AG04449 (cell line): ENCODE results near the gene UBL4A.

Source experiments
- CTCF ChIA-PET: fragments of 350-600 bp; formaldehyde crosslinking; extraction: SDS; loops from one replicate; lab custom pipeline; 2021; ENCODE audit warnings: antibody characterized with exemption; lab: Yijun Ruan, JAX
- POLR2A ChIA-PET: fragments of 400-600, 350-600 bp; formaldehyde crosslinking; extraction: SDS; loops from one replicate; lab custom pipeline; 2020; ENCODE audit warnings: antibody characterized with exemption, inconsistent platforms; lab: Yijun Ruan, JAX
- DNase-seq: peaks from one replicate; pipeline ENCODE4 v3.0.0-alpha.2; 2010; ENCODE audit warnings: low read depth, low spot score
- H3K4me3 ChIP-seq: 2 replicates; pipeline ENCODE4 v1.5.1; 2011; ENCODE audit warnings: low read depth, mild to moderate bottlenecking, control low read depth, low read length
- TF ChIP-seq, protein P1 (sequence below): IDR thresholded peaks from one replicate; pipeline ENCODE4 v1.5.1; 2011; ENCODE audit warnings: mild to moderate bottlenecking, moderate library complexity, low read length, control low read depth, inconsistent platforms; ENCODE audit not compliant: insufficient read depth; ENCODE audit errors: missing control alignments

Gene UBL4A

GRCh38 chrX:154486396-154487207 is at the start of gene UBL4A:
Gene UBL4A (minus strand): TSS chrX:154486615. CDS start chrX:154486584, 31 bp downstream.
- TF ChIP-seq, protein P1, sequence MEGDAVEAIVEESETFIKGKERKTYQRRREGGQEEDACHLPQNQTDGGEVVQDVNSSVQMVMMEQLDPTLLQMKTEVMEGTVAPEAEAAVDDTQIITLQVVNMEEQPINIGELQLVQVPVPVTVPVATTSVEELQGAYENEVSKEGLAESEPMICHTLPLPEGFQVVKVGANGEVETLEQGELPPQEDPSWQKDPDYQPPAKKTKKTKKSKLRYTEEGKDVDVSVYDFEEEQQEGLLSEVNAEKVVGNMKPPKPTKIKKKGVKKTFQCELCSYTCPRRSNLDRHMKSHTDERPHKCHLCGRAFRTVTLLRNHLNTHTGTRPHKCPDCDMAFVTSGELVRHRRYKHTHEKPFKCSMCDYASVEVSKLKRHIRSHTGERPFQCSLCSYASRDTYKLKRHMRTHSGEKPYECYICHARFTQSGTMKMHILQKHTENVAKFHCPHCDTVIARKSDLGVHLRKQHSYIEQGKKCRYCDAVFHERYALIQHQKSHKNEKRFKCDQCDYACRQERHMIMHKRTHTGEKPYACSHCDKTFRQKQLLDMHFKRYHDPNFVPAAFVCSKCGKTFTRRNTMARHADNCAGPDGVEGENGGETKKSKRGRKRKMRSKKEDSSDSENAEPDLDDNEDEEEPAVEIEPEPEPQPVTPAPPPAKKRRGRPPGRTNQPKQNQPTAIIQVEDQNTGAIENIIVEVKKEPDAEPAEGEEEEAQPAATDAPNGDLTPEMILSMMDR: no peak
- POLR2A ChIA-PET: interaction anchor here (0.9 to 1.1 kb wide), 3 partner anchors 8 to 26 kb away, joined by 3 read pairs; partner anchors contain the start of gene LAGE3
- peak within 1 kb of the TSS; percentile 63 for H3K4me3 ChIP-seq
- CTCF ChIA-PET: interaction anchor here (1.0 to 2.5 kb wide), 4 partner anchors 10 to 49 kb away, joined by 3 to 9 read pairs (median 4); no protein-coding TSS in a partner anchor
- no peak for DNase-seq

- CTCF ChIA-PET: interaction anchor here (0.7 to 2.6 kb wide), 8 partner anchors 9 to 137 kb away, joined by 3 to 15 read pairs (median 4); partner anchors contain the start of genes ATP6AP1 and RPL10
- no peak overlapping the region for H3K4me3 ChIP-seq
Observed at GRCh38 chrX:154535892-154536291, 49.5 kb upstream of the UBL4A start.

GRCh38 chrX:154534526-154535322 is 48.3 kb upstream of the UBL4A start:
- no peak for DNase-seq
- TF ChIP-seq, protein P1: peak; percentile 94
- ChIA-PET CTCF (interaction anchor here (0.8 to 2.6 kb wide), 7 partner anchors 9 to 226 kb away, joined by 3 to 12 read pairs (median 4); partner anchors contain the start of gene RPL10), POLR2A (no interaction called here)
- no peak overlapping the region for H3K4me3 ChIP-seq

More at GRCh38 chrX:154535892-154536291, 49.5 kb upstream of the UBL4A start:
- DNase-seq: no peak
- POLR2A ChIA-PET: no interaction called here
- TF ChIP-seq, protein P1: no peak

DNA sequence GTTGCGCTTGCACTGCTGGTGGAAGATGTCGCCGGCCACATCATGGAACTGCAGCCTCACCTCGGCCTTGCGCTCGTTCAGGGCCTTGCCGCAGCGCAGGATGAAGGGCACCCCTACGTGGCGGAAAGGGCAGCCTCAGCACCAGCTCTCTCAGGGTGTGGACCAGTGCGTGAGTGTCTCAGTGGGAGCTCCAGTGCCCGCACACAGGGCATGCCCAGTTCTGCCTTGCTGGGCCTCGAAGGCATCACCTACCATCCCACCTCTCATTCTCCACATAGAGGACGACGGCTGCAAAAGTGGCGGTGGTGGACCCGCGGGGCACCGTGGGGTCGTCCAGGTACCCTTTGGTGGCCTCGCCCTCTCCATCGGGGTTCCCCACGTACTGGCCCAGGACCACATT is 46.3 kb upstream of the UBL4A start:
- CTCF ChIA-PET: interaction anchor here (0.6 to 1.6 kb wide), 6 partner anchors 9 to 224 kb away, joined by 3 to 4 read pairs (median 3); partner anchors contain the start of gene RPL10
- POLR2A ChIA-PET: interaction anchor here (1.4 kb wide), 1 partner anchor 133 kb away, joined by 5 read pairs; no protein-coding TSS in a partner anchor
- H3K4me3 ChIP-seq: no peak overlapping the region
- TF ChIP-seq, protein P1: no peak
- no peak for DNase-seq

DNA sequence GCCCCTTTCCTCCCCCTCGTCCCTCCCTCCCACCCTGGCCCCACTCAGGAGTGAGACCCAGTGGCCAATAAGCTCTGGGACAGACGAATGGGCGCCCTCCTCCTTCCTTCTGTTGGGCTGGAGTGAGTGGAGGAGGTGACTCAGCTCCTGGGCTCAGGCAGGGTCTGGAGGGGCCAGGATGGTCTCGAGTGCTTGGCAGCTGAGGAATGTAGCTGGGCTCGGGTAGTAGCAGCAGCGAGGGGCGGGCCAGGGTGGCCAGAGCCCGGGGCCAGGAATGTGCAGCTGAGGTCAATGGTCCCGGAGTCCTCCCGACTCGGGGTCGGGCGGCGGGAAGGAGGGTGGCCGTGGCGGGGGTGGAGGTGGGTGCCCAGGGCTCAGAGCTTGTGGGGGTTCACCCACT is 45.2 kb upstream of the UBL4A start:
- DNase-seq: no peak
- TF ChIP-seq, protein P1: no peak
- no peak overlapping the region for H3K4me3 ChIP-seq
- POLR2A ChIA-PET: interaction anchor here (1.4 kb wide), 1 partner anchor 132 kb away, joined by 5 read pairs; no protein-coding TSS in a partner anchor
- CTCF ChIA-PET: interaction anchor here (0.5 to 1.0 kb wide), 4 partner anchors 8 to 133 kb away, joined by 3 to 5 read pairs (median 4); partner anchors contain the start of genes RPL10 and TAFAZZIN
